Fibroblast of villous mesenchyme (primary cell): ENCODE data around the gene TTLL11. TPM values are rescaled to one million over a fixed set of nuclear protein-coding genes. Genes with fewer than 3 reads are reported as not detected.

Experiments
- DNase-seq: peaks from one replicate; pipeline ENCODE4 v3.0.0-alpha.2; 2010; ENCODE audit warnings: low read depth
- H3K4me3 ChIP-seq: 2 replicates; pipeline ENCODE4 v1.5.1; 2011; ENCODE audit warnings: low read depth, mild to moderate bottlenecking, low read length
- small RNA-seq: library from RNA; depleted of rRNA; stranded (forward); fragments of <200 nt; gene quantifications from one replicate; pipeline ENCODE3, GENCODE V24; 2012
- total RNA-seq: library from RNA; depleted of rRNA; stranded (reverse); fragments of >200 nt; gene quantifications from 2 replicates; pipeline ENCODE4 v1.2.3, GENCODE V29; 2012
- TF ChIP-seq, protein P1 (sequence below): IDR thresholded peaks from 2 replicates; pipeline ENCODE4 v1.5.1; 2012; ENCODE audit warnings: low read depth, mild to moderate bottlenecking, low read length; ENCODE audit not compliant: insufficient read depth

The TTLL11 gene
- total RNA-seq, 1 donor, result 4.3 TPM

GRCh38 chr9:121773286-121773953, 319.7 kb downstream of the TTLL11 start:
- TF ChIP-seq, protein P1, sequence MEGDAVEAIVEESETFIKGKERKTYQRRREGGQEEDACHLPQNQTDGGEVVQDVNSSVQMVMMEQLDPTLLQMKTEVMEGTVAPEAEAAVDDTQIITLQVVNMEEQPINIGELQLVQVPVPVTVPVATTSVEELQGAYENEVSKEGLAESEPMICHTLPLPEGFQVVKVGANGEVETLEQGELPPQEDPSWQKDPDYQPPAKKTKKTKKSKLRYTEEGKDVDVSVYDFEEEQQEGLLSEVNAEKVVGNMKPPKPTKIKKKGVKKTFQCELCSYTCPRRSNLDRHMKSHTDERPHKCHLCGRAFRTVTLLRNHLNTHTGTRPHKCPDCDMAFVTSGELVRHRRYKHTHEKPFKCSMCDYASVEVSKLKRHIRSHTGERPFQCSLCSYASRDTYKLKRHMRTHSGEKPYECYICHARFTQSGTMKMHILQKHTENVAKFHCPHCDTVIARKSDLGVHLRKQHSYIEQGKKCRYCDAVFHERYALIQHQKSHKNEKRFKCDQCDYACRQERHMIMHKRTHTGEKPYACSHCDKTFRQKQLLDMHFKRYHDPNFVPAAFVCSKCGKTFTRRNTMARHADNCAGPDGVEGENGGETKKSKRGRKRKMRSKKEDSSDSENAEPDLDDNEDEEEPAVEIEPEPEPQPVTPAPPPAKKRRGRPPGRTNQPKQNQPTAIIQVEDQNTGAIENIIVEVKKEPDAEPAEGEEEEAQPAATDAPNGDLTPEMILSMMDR, result no peak
- DNase-seq, result no peak
- no peak overlapping the region for H3K4me3 ChIP-seq

GRCh38 chr9:121772600-121773285, 320.4 kb downstream of the TTLL11 start:
- TF ChIP-seq, protein P1, result no peak
- DNase-seq, result no peak

More at GRCh38 chr9:121772600-121773285, 320.4 kb downstream of the TTLL11 start:
- H3K4me3 ChIP-seq, result no peak overlapping the region

Small RNA genes lying within 50 kb of the gene (small RNA-seq; reads per million reads assigned to genes)
- not detected for gene MIR4478

Other genes with a start within 250 kb of the TTLL11 start
- gene NDUFA8, start 66.5 kb upstream of the TTLL11 start, total RNA-seq, result 25.0 and 27.4 TPM in 2 replicates
- gene MORN5, start 66.6 kb upstream of the TTLL11 start, total RNA-seq, result not detected in 2 replicates
- gene LHX6, start 135.6 kb upstream of the TTLL11 start, total RNA-seq, result not detected in 2 replicates
- gene RBM18, start 171.5 kb upstream of the TTLL11 start, total RNA-seq, result 9.3 and 11.2 TPM in 2 replicates
- gene MRRF, start 171.6 kb upstream of the TTLL11 start, total RNA-seq, result 26.4 and 29.4 TPM in 2 replicates